ENCODE results near the gene SUFU. TPM values are rescaled to one million over a fixed set of nuclear protein-coding genes. Genes with fewer than 3 reads are reported as not detected.

SUFU gene
- total and polyA plus RNA-seq, 4 donors = 1.8 to 3.8 (median 2.9) TPM

- H3K27ac ChIP-seq (ENCODE audit: low read depth in 1 of 2, low read length in 2 of 2) = no peak overlapping the region
Observed at GRCh38 chr10:102535481-102536147, 31.8 kb downstream of the SUFU start.

GRCh38 chr10:102537367-102537766, 33.6 kb downstream of the SUFU start:
- Histone ChIP-seq H3K4me1 (ENCODE audit: control insufficient read depth in 4 of 4, insufficient read depth in 4 of 4, low read length in 3 of 4) (peaks cover 0 to 5% (median 1%) of the 10 kb centered on the region in 4 donors), H3K27ac (ENCODE audit: low read depth in 1 of 2, low read length in 2 of 2) (no peak overlapping the region), H3K9ac (ENCODE audit: low read depth in 1 of 2, low read length in 2 of 2) (no peak overlapping the region), H3K27me3 (ENCODE audit: control insufficient read depth in 4 of 4, insufficient read depth in 4 of 4, low read length in 3 of 4) (no peaks in the 10 kb centered on the region), H3K9me3 (ENCODE audit: control insufficient read depth in 4 of 4, low read length in 3 of 4) (no peaks in the 10 kb centered on the region), H3K36me3 (ENCODE audit: control insufficient read depth in 4 of 4, insufficient read depth in 3 of 4, low read depth in 1 of 4, low read length in 3 of 4) (no peaks in the 10 kb centered on the region), H3K4me3 (ENCODE audit: low read depth in 1 of 3, low read length in 3 of 3) (no peak overlapping the region)
- TF ChIP-seq, protein P1, sequence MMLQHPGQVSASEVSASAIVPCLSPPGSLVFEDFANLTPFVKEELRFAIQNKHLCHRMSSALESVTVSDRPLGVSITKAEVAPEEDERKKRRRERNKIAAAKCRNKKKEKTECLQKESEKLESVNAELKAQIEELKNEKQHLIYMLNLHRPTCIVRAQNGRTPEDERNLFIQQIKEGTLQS (IDR thresholded peaks at IDR 0.05) = no peak
- DNase-seq (ENCODE audit: low spot score) = no peak

More at GRCh38 chr10:102535481-102536147, 31.8 kb downstream of the SUFU start:
- peaks cover 0 to 5% (median 1%) of the 10 kb centered on the region in 4 donors for H3K4me1 ChIP-seq (ENCODE audit: control insufficient read depth in 4 of 4, insufficient read depth in 4 of 4, low read length in 3 of 4)
- H3K4me3 ChIP-seq (ENCODE audit: low read depth in 1 of 3, low read length in 3 of 3) = no peak overlapping the region
- H3K9me3 ChIP-seq (ENCODE audit: control insufficient read depth in 4 of 4, low read length in 3 of 4) = no peaks in the 10 kb centered on the region
- H3K27me3 ChIP-seq (ENCODE audit: control insufficient read depth in 4 of 4, insufficient read depth in 4 of 4, low read length in 3 of 4) = no peaks in the 10 kb centered on the region
- no peak overlapping the region for H3K9ac ChIP-seq (ENCODE audit: low read depth in 1 of 2, low read length in 2 of 2)
- TF ChIP-seq FOXA2 (IDR thresholded peaks at IDR 0.05) (no peak), GABPA (IDR thresholded peaks at IDR 0.05 in 1 of 2, conservative IDR thresholded peaks at IDR 0.05 in 1 of 2) (no peak), FOXA1 (IDR thresholded peaks at IDR 0.05) (no peak), REST (IDR thresholded peaks at IDR 0.05) (no peak), JUND (IDR thresholded peaks at IDR 0.05) (no peak), TAF1 (conservative IDR thresholded peaks at IDR 0.05) (no peak), YY1 (IDR thresholded peaks at IDR 0.05) (no peak), SP1 (IDR thresholded peaks at IDR 0.05) (no peak), EGR1 (IDR thresholded peaks at IDR 0.05; ENCODE audit: low read depth in 2 of 2) (no peak), NR2F2 (IDR thresholded peaks at IDR 0.05) (no peak), HNF4A (conservative IDR thresholded peaks at IDR 0.05) (no peak)
- TF ChIP-seq, protein P1 (IDR thresholded peaks at IDR 0.05) = no peak
- no peak for DNase-seq (ENCODE audit: low spot score)
- H3K36me3 ChIP-seq (ENCODE audit: control insufficient read depth in 4 of 4, insufficient read depth in 3 of 4, low read depth in 1 of 4, low read length in 3 of 4) = no peaks in the 10 kb centered on the region
- 94% methylated on average over 7 of the region's 7 CpGs for WGBS

- Histone ChIP-seq H3K9ac (ENCODE audit: low read depth in 1 of 2, low read length in 2 of 2) (no peak overlapping the region), H3K36me3 (ENCODE audit: control insufficient read depth in 4 of 4, insufficient read depth in 3 of 4, low read depth in 1 of 4, low read length in 3 of 4) (no peaks in the 10 kb centered on the region), H3K9me3 (ENCODE audit: control insufficient read depth in 4 of 4, low read length in 3 of 4) (no peaks in the 10 kb centered on the region), H3K4me1 (ENCODE audit: control insufficient read depth in 4 of 4, insufficient read depth in 4 of 4, low read length in 3 of 4) (peaks cover 0 to 5% (median 1%) of the 10 kb centered on the region in 4 donors), H3K4me3 (ENCODE audit: low read depth in 1 of 3, low read length in 3 of 3) (no peak overlapping the region), H3K27ac (ENCODE audit: low read depth in 1 of 2, low read length in 2 of 2) (no peak overlapping the region), H3K27me3 (ENCODE audit: control insufficient read depth in 4 of 4, insufficient read depth in 4 of 4, low read length in 3 of 4) (no peaks in the 10 kb centered on the region)
- 99% methylated on average over 2 of the region's 2 CpGs for WGBS
- TF ChIP-seq MAX (IDR thresholded peaks at IDR 0.05) (no peak), GABPA (IDR thresholded peaks at IDR 0.05 in 1 of 2, conservative IDR thresholded peaks at IDR 0.05 in 1 of 2) (no peak), TAF1 (conservative IDR thresholded peaks at IDR 0.05) (no peak), FOXA2 (IDR thresholded peaks at IDR 0.05) (no peak), NR2F2 (IDR thresholded peaks at IDR 0.05) (no peak), HNF4G (IDR thresholded peaks at IDR 0.05) (no peak), CTCF (IDR thresholded peaks at IDR 0.05; ENCODE audit: low read depth, low read length, missing input control) (no peak), JUND (IDR thresholded peaks at IDR 0.05) (no peak), SP1 (IDR thresholded peaks at IDR 0.05) (no peak), YY1 (IDR thresholded peaks at IDR 0.05) (no peak), REST (IDR thresholded peaks at IDR 0.05) (no peak), FOXA1 (IDR thresholded peaks at IDR 0.05) (no peak)
- TF ChIP-seq, protein P1 (IDR thresholded peaks at IDR 0.05) = no peak
- no peak for DNase-seq (ENCODE audit: low spot score)
Observed at GRCh38 chr10:102537948-102538347, 34.2 kb downstream of the SUFU start.
